ENCODE results near the gene TBX6. TPM values are rescaled to one million over a fixed set of nuclear protein-coding genes. Genes with fewer than 3 reads are reported as not detected.

The TBX6 gene
- total RNA-seq, 1 experiment from 2014 or later, result 1.8 TPM

DNA sequence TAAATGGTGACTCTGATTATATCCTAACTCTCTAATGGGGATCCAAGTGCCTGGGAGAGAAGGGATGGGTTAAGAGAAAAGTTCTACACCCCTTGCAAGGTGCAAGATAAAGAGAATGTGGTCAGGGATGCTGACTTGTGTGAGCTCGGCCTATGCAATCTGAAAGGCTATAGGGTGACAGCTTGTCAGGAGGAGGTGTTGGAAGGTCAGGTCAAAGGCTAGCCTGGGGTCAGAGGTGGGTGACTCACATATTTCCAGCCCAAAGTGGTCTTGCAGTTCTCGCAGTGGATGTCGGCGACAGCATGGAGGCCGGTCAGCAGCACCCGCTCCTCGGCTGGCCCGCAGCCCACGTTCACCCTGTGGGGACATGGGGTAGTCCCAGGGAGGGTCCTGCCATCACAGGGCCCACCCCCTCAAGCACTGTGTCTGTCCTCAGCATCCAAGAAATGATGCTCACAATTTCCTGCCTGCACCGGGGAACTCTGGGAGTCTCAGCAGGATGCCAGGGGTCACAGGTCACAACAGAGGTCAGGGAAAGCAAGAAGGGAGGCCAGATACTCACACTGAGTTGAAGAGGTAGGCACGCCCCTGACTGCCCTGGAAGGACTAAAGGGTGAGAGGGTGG, 2.9 kb upstream of the TBX6 start:
- Histone ChIP-seq H3K79me2 (ENCODE audit: low read length) (peaks cover 3% of the 10 kb centered on the region; the same call in 1 of the 2 replicates), H3K27me3 (ENCODE audit: low read length) (no peaks in the 10 kb centered on the region), H3K4me2 (ENCODE audit: low read depth, low read length, poor library complexity, severe bottlenecking) (peak overlapping the region; percentile 98), H3K4me1 (ENCODE audit: low read length) (peaks cover 45% of the 10 kb centered on the region), H4K20me1 (ENCODE audit: insufficient read depth, low read depth, low read length) (no peaks in the 10 kb centered on the region), H2AFZ (ENCODE audit: low read length) (no peak overlapping the region), H3K36me3 (ENCODE audit: insufficient read depth, low read length) (no peaks in the 10 kb centered on the region), H3K9me3 (ENCODE audit: low read length) (peaks cover 12% of the 10 kb centered on the region; the same call in 1 of the 2 replicates), H3K27ac (ENCODE audit: low read length) (peak overlapping the region; percentile 62; the same call in 1 of the 2 replicates), H3K9ac (ENCODE audit: low read length) (peak overlapping the region; percentile 84), H3K9me2 (replicated peaks; ENCODE audit: insufficient read depth, low read length) (no peaks in the 10 kb centered on the region), H3K4me3 (ENCODE audit: low read length) (peak overlapping the region; percentile 86)
- no peak for DNase-seq

DNA sequence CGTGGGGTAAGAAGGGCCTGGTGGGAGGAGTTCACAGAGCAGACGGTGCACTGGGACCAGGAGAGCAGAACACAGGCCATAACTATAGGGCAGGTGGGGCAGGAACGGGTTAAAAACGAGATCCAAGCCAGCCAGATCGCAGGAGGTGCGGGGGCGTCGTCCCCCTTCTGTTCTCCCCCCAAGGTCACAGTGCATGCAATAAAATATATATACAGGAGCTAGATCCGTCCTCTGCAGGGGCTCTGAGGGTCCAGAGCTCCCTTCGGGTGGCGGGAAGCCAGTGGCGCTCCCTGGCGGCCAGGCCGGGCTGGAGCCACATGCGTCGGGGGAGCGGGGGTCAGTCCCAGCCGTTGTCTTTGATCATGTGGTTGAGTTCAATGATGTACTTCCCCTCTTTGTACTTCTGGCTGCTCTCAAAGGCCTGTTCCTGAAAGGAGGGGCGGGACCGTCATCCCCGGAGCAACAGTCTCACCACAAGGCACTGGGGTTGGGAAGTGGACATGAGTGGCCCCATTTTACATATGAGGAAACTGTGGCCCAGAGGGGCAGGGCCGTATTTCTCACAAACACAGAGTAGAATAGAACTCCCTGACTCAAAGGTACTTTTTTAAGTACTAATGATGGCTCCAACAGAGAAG, 768 bp upstream of the TBX6 start:
- peaks cover 45% of the 10 kb centered on the region for H3K4me1 ChIP-seq (ENCODE audit: low read length)
- H3K27ac ChIP-seq (ENCODE audit: low read length), result peak overlapping the region; percentile 82
- no peaks in the 10 kb centered on the region for H3K27me3 ChIP-seq (ENCODE audit: low read length)
- H3K4me3 ChIP-seq (ENCODE audit: low read length), result peak overlapping the region; percentile 78
- no peaks in the 10 kb centered on the region for H3K36me3 ChIP-seq (ENCODE audit: insufficient read depth, low read length)
- peaks cover 3% of the 10 kb centered on the region; the same call in 1 of the 2 replicates for H3K79me2 ChIP-seq (ENCODE audit: low read length)
- peak overlapping the region; percentile 73 for H2AFZ ChIP-seq (ENCODE audit: low read length)
- H3K4me2 ChIP-seq (ENCODE audit: low read depth, low read length, poor library complexity, severe bottlenecking), result peak overlapping the region; percentile 91
- DNase-seq, result peak; percentile 96
- H3K9me2 ChIP-seq (replicated peaks; ENCODE audit: insufficient read depth, low read length), result no peaks in the 10 kb centered on the region
- peaks cover 8% of the 10 kb centered on the region; the same call in 1 of the 2 replicates for H3K9me3 ChIP-seq (ENCODE audit: low read length)
- no peaks in the 10 kb centered on the region for H4K20me1 ChIP-seq (ENCODE audit: insufficient read depth, low read depth, low read length)
- H3K9ac ChIP-seq (ENCODE audit: low read length), result peak overlapping the region; percentile 85

DNA sequence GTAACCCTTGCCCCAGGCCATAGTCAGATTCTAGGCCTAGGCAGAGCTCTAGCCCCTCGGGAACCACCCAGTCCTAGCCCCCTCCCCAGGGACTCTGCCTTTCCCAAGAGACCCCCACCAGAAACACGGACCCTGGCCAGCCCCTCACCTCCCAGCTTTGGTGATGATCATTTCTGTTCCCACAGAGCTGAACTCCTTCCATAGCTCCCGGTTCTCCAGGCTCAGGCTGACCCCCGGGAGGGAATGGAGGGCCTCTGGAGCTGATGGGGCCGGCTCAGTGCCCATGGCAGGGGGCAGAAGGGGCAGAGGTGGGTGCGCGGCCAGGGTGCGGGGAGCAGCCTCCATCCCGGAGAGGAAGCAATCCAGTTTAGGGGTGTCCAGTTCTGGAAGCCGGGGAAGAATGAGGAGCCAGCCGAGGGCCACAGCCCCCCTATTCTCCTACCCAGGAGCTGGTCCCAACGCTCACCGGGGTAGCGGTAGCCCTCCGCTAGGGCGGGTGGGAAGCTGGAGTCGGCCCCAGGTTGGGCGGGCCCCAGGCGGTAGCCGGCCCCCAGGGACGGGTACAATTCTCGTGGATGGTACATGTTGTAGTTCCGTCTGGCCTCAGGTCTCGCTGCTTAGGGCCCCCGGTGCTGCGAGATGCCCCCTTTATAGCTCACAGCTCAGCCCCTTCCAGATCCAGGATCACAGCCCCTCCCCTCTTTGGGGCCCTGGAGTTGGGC, 953 bp downstream of the TBX6 start:
- Histone ChIP-seq H3K4me2 (ENCODE audit: low read depth, low read length, poor library complexity, severe bottlenecking) (peak overlapping the region; percentile 91), H3K9me3 (ENCODE audit: low read length) (no peaks in the 10 kb centered on the region), H3K4me1 (ENCODE audit: low read length) (peaks cover 40% of the 10 kb centered on the region), H3K36me3 (ENCODE audit: insufficient read depth, low read length) (no peaks in the 10 kb centered on the region), H3K9me2 (replicated peaks; ENCODE audit: insufficient read depth, low read length) (no peaks in the 10 kb centered on the region), H3K27me3 (ENCODE audit: low read length) (no peaks in the 10 kb centered on the region), H3K79me2 (ENCODE audit: low read length) (peaks cover 3% of the 10 kb centered on the region; the same call in 1 of the 2 replicates), H2AFZ (ENCODE audit: low read length) (no peak overlapping the region), H3K27ac (ENCODE audit: low read length) (no peak overlapping the region), H3K4me3 (ENCODE audit: low read length) (peak overlapping the region; percentile 78; the same call in 1 of the 2 replicates), H3K9ac (ENCODE audit: low read length) (peak overlapping the region; percentile 85), H4K20me1 (ENCODE audit: insufficient read depth, low read depth, low read length) (no peaks in the 10 kb centered on the region)
- no peak for DNase-seq

DNA sequence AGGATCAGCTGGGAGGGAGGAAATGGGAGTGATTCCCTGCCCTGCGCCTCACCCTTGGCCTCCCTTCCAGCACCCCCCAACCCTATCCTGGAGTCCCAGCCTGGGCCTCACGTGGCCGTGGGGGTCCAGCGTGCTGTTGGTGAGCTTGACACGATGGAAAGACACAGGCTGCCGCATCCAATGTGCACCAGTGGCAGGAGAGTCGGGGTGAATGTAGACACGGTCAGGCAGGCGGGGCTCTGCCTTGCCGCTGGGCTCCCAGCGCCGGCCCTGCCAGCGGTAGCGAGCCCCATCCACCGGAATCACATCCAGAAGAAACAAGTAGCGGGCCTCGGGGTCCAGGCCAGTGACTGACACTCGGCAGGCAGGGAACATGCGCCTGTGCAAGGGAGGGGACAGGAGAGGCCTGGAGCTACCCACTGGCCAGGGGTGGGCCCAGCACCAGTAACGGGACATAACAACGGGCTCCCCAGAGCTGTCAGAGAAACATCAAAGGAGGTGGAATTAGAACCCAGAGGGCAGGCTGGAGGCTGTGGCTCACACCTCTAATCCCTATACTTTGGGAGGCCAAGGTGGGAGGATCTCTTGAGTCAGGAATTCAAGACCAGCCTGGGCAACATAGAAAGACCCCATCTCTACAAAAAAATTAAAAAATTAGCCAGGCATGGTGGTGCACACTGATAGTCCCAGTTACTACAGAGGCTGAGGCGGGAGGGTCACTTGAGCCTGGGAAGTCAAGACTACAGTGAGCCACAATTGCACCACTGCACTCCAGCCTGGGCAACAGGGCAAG, 2.7 kb downstream of the TBX6 start:
- Histone ChIP-seq H3K4me3 (ENCODE audit: low read length) (no peak overlapping the region), H3K9ac (ENCODE audit: low read length) (no peak overlapping the region), H3K27me3 (ENCODE audit: low read length) (no peaks in the 10 kb centered on the region), H3K9me2 (replicated peaks; ENCODE audit: insufficient read depth, low read length) (no peaks in the 10 kb centered on the region), H2AFZ (ENCODE audit: low read length) (no peak overlapping the region), H3K4me1 (ENCODE audit: low read length) (peaks cover 26% of the 10 kb centered on the region), H3K27ac (ENCODE audit: low read length) (no peak overlapping the region), H3K4me2 (ENCODE audit: low read depth, low read length, poor library complexity, severe bottlenecking) (no peak overlapping the region), H3K79me2 (ENCODE audit: low read length) (no peaks in the 10 kb centered on the region), H3K36me3 (ENCODE audit: insufficient read depth, low read length) (peaks cover 4% of the 10 kb centered on the region; the same call in 1 of the 2 replicates), H4K20me1 (ENCODE audit: insufficient read depth, low read depth, low read length) (no peaks in the 10 kb centered on the region), H3K9me3 (ENCODE audit: low read length) (no peaks in the 10 kb centered on the region)
- DNase-seq, result no peak

DNA sequence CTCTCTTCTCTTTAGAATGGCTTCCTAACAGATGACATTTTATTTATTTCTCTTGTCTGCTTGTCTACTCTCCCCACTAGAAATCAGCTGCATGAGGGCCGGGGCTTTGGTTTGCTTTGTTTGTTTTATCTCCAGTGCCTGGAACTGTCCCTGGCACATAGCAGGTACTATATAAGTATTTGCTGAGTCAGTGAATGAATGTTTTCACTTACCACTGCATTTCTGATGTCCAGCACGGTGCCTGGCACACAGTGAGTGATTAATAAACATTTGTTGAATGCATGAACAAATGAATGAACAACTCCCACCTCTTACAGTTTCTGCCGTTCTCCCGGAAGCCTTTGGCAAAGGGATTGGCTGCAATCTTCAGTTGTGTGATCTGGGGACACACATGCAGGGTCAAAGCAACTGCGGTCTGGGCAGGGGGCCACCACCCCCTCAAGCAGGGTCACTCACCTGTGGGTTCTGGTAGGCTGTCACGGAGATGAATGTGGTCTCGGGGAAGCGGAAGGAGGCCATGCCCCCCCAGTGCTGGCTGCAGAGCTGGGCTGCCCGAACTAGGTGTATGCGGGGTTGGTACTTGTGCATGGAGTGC, 3.4 kb downstream of the TBX6 start:
- Histone ChIP-seq H3K9me3 (ENCODE audit: low read length) (no peaks in the 10 kb centered on the region), H4K20me1 (ENCODE audit: insufficient read depth, low read depth, low read length) (no peaks in the 10 kb centered on the region), H3K4me1 (ENCODE audit: low read length) (peaks cover 26% of the 10 kb centered on the region), H2AFZ (ENCODE audit: low read length) (no peak overlapping the region), H3K4me3 (ENCODE audit: low read length) (no peak overlapping the region), H3K36me3 (ENCODE audit: insufficient read depth, low read length) (peaks cover 4% of the 10 kb centered on the region; the same call in 1 of the 2 replicates), H3K27me3 (ENCODE audit: low read length) (no peaks in the 10 kb centered on the region), H3K27ac (ENCODE audit: low read length) (no peak overlapping the region), H3K4me2 (ENCODE audit: low read depth, low read length, poor library complexity, severe bottlenecking) (no peak overlapping the region), H3K9me2 (replicated peaks; ENCODE audit: insufficient read depth, low read length) (no peaks in the 10 kb centered on the region), H3K79me2 (ENCODE audit: low read length) (no peaks in the 10 kb centered on the region), H3K9ac (ENCODE audit: low read length) (no peak overlapping the region)
- no peak for DNase-seq

DNA sequence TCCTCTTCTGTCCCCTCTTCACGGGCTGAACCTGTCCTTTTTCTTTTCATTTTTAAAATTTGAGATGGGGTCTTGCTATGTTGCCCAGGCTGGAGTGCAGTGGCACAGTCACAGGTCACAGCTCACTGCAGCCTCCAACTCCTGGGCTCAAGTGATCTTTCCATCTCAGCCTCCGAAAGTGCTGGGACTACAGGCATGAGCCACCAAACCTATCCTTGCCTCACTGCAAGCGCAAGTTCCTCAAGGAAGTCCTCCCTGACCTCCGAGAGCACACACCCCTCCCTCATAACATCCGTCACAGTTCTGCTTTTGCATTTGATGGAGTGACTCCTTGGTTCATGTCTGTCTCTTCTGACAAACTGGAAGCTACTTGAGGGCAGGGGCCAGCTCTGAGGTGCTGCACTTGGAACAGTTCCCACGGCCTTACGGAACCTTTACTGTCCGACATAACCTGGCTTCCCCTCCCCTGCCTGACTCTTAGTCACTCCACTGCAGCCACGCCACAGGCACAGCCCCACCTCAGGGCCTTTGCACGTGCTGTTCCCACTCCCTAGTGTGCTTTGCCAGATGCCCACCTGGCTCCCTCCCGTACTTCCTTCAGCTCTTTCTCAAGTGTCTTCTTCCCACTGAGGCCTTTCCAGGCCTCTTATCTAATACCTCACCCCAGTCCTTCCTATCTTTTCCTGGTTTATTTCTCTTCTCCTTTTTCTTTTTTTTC, 4.4 kb downstream of the TBX6 start:
- Histone ChIP-seq H3K27ac (ENCODE audit: low read length) (no peak overlapping the region), H3K79me2 (ENCODE audit: low read length) (no peaks in the 10 kb centered on the region), H2AFZ (ENCODE audit: low read length) (no peak overlapping the region), H3K36me3 (ENCODE audit: insufficient read depth, low read length) (peaks cover 4% of the 10 kb centered on the region; the same call in 1 of the 2 replicates), H3K4me1 (ENCODE audit: low read length) (peaks cover 16% of the 10 kb centered on the region), H3K4me3 (ENCODE audit: low read length) (no peak overlapping the region), H3K9ac (ENCODE audit: low read length) (no peak overlapping the region), H3K27me3 (ENCODE audit: low read length) (no peaks in the 10 kb centered on the region), H3K4me2 (ENCODE audit: low read depth, low read length, poor library complexity, severe bottlenecking) (no peak overlapping the region), H3K9me2 (replicated peaks; ENCODE audit: insufficient read depth, low read length) (no peaks in the 10 kb centered on the region), H4K20me1 (ENCODE audit: insufficient read depth, low read depth, low read length) (no peaks in the 10 kb centered on the region), H3K9me3 (ENCODE audit: low read length) (no peaks in the 10 kb centered on the region)
- no peak for DNase-seq

DNA sequence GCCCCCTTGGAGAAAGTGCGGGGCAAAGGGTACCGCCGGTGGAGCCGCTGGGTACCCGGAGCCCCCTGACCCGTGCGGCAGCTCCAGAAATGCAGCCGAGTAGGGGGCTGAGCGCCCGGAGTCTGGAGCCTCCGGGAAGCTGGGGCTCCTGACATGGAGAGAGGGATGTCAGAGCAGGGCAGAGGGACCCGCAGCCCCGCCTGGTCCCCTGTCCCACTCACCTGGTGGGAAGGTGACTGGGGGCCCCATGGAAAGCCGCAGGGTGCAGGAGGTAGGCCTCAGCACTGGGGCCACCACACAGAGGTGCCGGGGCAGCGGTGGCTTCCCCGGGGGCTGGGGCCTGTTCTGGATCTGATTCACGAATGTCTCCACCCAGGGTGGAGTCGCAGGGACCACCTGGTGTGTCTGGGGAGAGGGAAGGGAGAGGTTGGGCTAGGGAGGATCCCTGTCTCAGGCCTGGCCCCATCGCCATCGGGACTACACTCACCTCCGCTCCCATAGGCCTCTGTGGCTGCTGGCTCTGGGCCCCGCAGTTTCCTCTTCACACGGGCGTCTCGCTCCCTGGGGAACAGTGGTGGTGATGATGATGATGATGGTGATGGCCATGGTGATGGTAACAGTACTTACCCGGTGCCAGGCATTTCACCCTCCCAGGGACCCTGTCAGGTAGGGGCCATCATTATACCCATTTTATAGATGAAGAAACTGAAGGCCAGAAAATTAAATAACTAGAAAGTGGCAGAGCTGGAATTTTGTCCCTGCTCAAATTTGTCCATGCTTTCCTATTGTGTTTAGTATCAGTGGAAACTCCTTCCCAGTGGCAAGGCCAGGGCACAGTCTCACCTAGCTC, 5.2 kb downstream of the TBX6 start:
- Histone ChIP-seq H3K27me3 (ENCODE audit: low read length) (no peaks in the 10 kb centered on the region), H3K4me2 (ENCODE audit: low read depth, low read length, poor library complexity, severe bottlenecking) (no peak overlapping the region), H2AFZ (ENCODE audit: low read length) (no peak overlapping the region), H3K27ac (ENCODE audit: low read length) (no peak overlapping the region), H3K9ac (ENCODE audit: low read length) (no peak overlapping the region), H4K20me1 (ENCODE audit: insufficient read depth, low read depth, low read length) (no peaks in the 10 kb centered on the region), H3K36me3 (ENCODE audit: insufficient read depth, low read length) (peaks cover 4% of the 10 kb centered on the region; the same call in 1 of the 2 replicates), H3K9me2 (replicated peaks; ENCODE audit: insufficient read depth, low read length) (no peaks in the 10 kb centered on the region), H3K9me3 (ENCODE audit: low read length) (no peaks in the 10 kb centered on the region), H3K79me2 (ENCODE audit: low read length) (no peaks in the 10 kb centered on the region), H3K4me1 (ENCODE audit: low read length) (peaks cover 10% of the 10 kb centered on the region), H3K4me3 (ENCODE audit: low read length) (no peak overlapping the region)
- no peak for DNase-seq
